Effector memory CD4-positive, alpha-beta T cell (primary cell): ENCODE measurements around the gene ELFN2.

Experiments
- DNase-seq, 3 donors: peaks; one replicate each; pipeline ENCODE4 v3.0.0-alpha.2; 2020
- H3K27ac ChIP-seq: 2 replicates; pipeline ENCODE4 v1.7.0; 2013; ENCODE audit warnings: mild to moderate bottlenecking, low read length, moderate library complexity; ENCODE audit not compliant: insufficient read depth, poor library complexity, severe bottlenecking
- H3K27me3 ChIP-seq: replicated peaks from 2 replicates; pipeline ENCODE4 v1.7.0; 2013; ENCODE audit warnings: mild to moderate bottlenecking, low read length; ENCODE audit not compliant: insufficient read depth, control insufficient read depth, poor library complexity, severe bottlenecking
- H3K36me3 ChIP-seq: 2 replicates; pipeline ENCODE4 v1.7.0; 2013; ENCODE audit warnings: mild to moderate bottlenecking, low read length, moderate library complexity; ENCODE audit not compliant: control insufficient read depth, insufficient read depth
- H3K4me1 ChIP-seq: 2 replicates; pipeline ENCODE4 v1.7.0; 2013; ENCODE audit warnings: low read length, mild to moderate bottlenecking; ENCODE audit not compliant: control insufficient read depth, insufficient read depth, poor library complexity, severe bottlenecking
- H3K4me3 ChIP-seq: 2 replicates; pipeline ENCODE4 v1.7.0; 2013; ENCODE audit warnings: low read length, low read depth, mild to moderate bottlenecking; ENCODE audit not compliant: insufficient read depth, poor library complexity, severe bottlenecking
- H3K9me3 ChIP-seq: 2 replicates; pipeline ENCODE4 v1.7.0; 2013; ENCODE audit warnings: mild to moderate bottlenecking, low read length, moderate library complexity; ENCODE audit not compliant: control insufficient read depth

The ELFN2 gene

DNA sequence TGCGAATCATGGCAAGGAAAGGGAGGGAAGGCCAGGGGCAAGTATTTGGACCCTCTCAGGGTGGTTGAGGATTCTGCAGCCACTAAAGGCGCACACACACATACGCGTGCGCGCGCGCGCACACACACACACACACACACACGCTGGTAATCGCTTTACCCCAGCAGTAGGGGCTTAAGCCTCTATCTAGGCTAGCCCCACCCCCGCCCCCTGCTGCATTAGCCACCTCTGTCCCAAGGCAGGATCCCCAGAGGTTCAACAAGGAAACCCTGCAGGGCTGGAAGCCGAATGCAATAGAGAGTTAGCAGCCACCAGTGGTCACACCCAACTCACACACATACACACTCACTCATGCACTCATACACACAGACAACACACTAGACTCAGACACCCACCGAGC is 28.6 kb upstream of the ELFN2 start:
- no peak for DNase-seq
- H3K4me1 ChIP-seq, result no peaks in the 10 kb centered on the region
- H3K4me3 ChIP-seq, result no peak overlapping the region
- H3K36me3 ChIP-seq, result peaks cover 6% of the 10 kb centered on the region
- H3K9me3 ChIP-seq, result no peaks in the 10 kb centered on the region
- no peak overlapping the region for H3K27ac ChIP-seq
- no peaks in the 10 kb centered on the region for H3K27me3 ChIP-seq

DNA sequence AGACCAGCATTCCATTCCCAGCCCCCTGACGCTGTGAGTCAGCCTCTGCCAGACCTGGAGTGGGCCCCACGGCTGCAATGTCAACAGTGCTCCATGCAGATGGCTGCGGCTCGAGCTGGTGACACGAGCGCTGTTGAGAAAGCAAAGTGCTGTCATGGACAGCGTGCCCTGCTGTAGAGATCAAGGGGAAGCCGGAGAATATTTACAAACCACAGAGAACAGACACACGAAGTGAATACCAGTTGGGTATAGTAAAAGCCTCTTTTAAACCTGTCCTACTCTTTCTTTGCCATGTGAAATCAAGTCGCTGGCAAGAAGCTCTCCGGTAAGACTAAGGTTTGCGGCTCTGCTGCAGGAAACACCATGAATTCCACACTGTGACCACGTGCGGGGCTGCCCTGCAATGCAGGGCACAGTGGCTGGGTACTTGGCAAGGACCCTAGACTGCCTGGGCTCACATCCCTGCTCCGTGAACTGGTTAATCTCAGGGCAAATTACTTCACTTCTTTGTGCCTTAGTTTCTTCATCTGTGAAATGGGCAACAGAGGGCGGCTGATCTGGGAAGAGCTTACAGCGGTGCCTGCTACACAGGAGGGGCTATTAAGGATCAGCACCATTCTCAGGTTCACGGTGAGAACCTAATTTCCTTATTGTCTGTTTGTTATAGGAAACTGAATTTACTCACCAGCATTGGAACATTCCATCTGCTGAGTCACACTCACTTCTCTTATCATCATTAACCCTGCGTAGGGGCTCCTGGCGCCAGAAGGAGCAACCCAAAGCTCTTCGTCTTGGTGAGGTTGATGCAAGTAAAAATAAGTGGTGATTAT is 27.8 kb upstream of the ELFN2 start:
- no peaks in the 10 kb centered on the region for H3K9me3 ChIP-seq
- no peak for DNase-seq
- H3K4me1 ChIP-seq, result no peaks in the 10 kb centered on the region
- H3K27ac ChIP-seq, result no peak overlapping the region
- peaks cover 4% of the 10 kb centered on the region for H3K36me3 ChIP-seq
- H3K27me3 ChIP-seq, result no peaks in the 10 kb centered on the region
- H3K4me3 ChIP-seq, result no peak overlapping the region

DNA sequence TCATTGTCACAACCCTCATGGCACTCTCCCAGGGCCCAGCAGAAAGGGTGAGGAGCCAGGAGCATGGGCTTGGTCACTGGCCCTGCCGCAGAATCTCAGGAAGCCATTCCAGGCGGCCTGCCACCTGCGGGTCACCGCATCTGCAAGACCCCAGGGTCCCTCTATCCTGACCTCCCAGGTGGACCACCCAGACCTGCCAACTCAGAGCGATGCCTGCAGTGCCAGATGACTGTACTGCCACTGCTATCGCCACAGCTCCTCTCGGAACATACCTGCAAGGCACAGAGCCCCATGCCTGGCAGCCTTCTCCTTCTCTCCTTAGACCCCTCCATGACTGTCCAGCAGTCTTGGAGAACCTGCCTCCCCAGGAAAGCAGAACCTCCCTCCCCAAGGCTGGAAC is 26.4 kb upstream of the ELFN2 start:
- H3K27me3 ChIP-seq, result no peaks in the 10 kb centered on the region
- no peaks in the 10 kb centered on the region for H3K4me1 ChIP-seq
- no peak overlapping the region for H3K27ac ChIP-seq
- no peaks in the 10 kb centered on the region for H3K9me3 ChIP-seq
- no peak for DNase-seq
- no peaks in the 10 kb centered on the region for H3K36me3 ChIP-seq
- H3K4me3 ChIP-seq, result no peak overlapping the region

DNA sequence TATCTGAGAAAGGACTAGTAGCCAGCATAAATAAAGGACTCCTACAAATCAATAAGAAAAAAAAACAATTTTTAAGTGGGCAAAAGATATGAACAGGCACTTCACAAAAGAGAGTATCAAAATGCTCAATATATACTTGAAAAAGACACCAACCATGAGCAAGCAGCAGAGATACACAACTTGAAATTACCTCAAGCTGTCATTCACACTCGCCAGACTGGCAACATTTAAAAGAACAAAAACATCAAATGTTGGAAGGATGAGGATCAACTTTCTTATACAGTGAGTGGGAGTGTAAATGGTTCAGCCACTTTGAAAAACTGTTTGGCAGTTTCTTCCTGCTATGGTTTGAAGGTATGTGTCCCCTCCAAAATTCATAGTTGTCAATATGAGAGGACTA is 23.9 kb upstream of the ELFN2 start:
- DNase-seq, result no peak
- H3K36me3 ChIP-seq, result no peaks in the 10 kb centered on the region
- H3K27me3 ChIP-seq, result no peaks in the 10 kb centered on the region
- H3K27ac ChIP-seq, result no peak overlapping the region
- no peaks in the 10 kb centered on the region for H3K4me1 ChIP-seq
- no peaks in the 10 kb centered on the region for H3K9me3 ChIP-seq
- H3K4me3 ChIP-seq, result no peak overlapping the region

DNA sequence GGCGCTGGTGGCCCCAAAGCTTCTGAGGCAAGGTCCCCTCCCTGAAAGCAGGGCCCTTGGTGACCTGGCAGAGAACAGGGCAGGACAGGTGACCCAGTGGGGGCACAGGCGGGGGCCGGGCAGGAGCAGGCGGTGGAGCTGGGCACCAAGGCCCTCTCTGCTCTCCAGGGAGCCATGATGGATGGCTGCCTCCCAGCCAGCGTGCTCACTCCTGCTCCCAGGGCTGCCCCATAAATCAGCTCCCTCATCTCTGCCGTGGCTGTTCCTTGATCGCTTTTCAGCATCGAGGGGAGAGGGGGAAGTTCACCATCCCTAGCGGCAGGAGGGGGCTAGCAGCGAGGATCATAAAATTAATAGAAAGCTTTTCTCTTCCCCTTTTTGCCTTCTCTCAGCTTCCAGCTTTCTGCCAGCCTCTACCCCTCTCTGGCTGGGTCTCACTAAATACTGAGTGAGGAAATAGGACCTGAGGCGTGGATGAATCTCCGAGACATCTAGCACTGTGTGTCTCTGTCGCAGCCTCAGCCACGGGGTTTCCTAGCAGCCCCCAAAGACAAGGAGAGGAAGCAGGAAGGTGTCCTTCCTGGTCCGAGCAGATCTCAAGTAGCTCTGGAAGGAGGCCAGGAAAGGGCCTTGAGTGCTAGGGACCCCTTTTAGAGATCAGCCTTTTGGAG is 22.2 kb upstream of the ELFN2 start:
- DNase-seq, result no peak
- H3K4me3 ChIP-seq, result no peak overlapping the region
- H3K9me3 ChIP-seq, result no peaks in the 10 kb centered on the region
- no peaks in the 10 kb centered on the region for H3K4me1 ChIP-seq
- no peaks in the 10 kb centered on the region for H3K27me3 ChIP-seq
- no peaks in the 10 kb centered on the region for H3K36me3 ChIP-seq
- H3K27ac ChIP-seq, result no peak overlapping the region

DNA sequence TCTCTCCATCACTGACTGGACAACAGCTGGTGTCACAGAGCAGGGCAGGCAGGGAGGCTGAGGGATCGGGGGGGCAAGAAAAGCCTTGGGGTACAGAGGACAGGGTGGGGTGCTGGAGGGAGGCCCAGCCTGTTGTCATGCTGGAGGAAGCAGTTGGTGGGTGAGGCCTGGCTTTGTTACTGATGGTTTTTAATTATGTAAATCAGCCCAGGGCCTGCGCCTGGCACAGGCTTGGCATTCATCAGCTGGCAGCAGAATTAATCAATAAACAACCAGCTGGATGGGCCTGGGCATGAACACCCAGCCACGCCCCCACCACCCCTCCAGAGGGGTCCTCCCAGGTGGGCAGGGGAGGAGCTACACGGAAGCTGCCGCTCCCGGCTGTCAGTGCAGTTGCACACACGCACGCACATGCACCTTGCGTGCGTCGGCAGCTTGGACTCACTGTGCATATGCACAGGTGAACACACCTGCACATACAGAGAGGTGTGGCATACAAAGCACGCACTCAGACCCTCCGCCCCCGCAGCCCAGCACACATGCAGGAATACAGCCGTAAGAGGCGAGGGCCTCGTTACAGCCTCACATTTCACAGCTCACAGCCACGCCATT is 21.3 kb upstream of the ELFN2 start:
- DNase-seq, result no peak
- no peaks in the 10 kb centered on the region for H3K9me3 ChIP-seq
- no peaks in the 10 kb centered on the region for H3K36me3 ChIP-seq
- no peak overlapping the region for H3K27ac ChIP-seq
- H3K4me1 ChIP-seq, result no peaks in the 10 kb centered on the region
- no peak overlapping the region for H3K4me3 ChIP-seq
- no peaks in the 10 kb centered on the region for H3K27me3 ChIP-seq

DNA sequence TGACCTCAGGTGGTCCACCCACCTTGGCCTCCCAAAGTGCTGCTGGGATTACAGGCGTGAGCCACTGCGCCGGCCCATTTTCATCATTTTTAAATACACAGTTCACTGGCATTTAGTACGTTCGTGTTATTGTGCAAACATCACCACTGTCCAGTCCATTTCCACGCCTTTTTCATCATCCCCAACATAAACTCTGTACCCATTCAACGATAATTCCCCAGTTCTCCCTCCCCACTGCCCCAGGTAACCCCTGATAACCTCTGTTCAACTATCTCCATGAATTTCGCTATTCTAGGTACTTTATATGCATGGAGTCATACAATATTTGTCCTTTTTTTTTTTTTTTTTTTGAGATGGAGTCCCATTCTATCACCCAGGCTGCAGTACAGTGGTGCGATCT is 18.2 kb upstream of the ELFN2 start:
- Histone ChIP-seq H3K36me3 (no peaks in the 10 kb centered on the region), H3K4me1 (no peaks in the 10 kb centered on the region), H3K4me3 (no peak overlapping the region), H3K27ac (no peak overlapping the region), H3K27me3 (no peaks in the 10 kb centered on the region), H3K9me3 (no peaks in the 10 kb centered on the region)
- DNase-seq, result no peak

DNA sequence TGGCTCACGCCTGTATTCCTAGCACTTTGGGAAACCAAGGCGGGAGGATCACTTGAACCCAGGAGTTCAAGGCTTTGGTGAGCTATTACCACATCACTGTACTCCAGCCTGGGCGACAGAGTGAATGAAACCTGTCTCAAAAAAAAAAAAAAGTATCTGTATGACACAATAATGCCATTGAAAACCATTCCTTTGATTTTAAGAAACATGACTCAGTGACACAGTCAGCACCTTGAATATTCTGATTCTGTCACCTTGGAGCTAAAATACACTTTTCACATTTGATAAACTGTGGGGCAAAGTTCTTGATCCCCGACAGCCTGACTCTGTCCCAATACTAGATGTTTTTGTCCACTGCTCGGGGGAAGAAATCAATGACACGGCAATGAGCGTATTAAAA is 16.7 kb upstream of the ELFN2 start:
- DNase-seq, result no peak
- H3K4me3 ChIP-seq, result no peak overlapping the region
- no peak overlapping the region for H3K27ac ChIP-seq
- H3K9me3 ChIP-seq, result no peaks in the 10 kb centered on the region
- no peaks in the 10 kb centered on the region for H3K4me1 ChIP-seq
- H3K36me3 ChIP-seq, result no peaks in the 10 kb centered on the region
- H3K27me3 ChIP-seq, result no peaks in the 10 kb centered on the region

DNA sequence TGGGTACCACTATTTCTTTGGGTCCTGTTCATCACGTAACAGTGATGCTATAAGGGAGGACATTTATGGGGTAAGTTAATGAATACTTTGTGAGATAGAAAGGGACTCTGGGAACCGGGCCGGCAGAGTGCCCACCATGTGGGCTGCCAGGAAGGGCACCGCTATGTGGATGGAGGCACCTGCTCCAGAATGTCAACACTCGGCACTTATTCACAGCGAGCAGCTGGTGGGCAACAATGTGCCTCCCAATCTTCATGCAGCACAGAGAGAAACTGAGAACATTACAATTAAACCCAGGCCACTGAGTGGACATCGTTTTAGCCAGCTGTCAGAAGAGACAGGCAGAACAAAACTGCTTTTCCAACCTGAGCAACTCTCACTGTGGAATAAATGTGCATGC is 15.8 kb upstream of the ELFN2 start:
- Histone ChIP-seq H3K9me3 (no peaks in the 10 kb centered on the region), H3K4me1 (no peaks in the 10 kb centered on the region), H3K36me3 (no peaks in the 10 kb centered on the region), H3K27ac (no peak overlapping the region), H3K27me3 (no peaks in the 10 kb centered on the region), H3K4me3 (no peak overlapping the region)
- DNase-seq, result no peak

DNA sequence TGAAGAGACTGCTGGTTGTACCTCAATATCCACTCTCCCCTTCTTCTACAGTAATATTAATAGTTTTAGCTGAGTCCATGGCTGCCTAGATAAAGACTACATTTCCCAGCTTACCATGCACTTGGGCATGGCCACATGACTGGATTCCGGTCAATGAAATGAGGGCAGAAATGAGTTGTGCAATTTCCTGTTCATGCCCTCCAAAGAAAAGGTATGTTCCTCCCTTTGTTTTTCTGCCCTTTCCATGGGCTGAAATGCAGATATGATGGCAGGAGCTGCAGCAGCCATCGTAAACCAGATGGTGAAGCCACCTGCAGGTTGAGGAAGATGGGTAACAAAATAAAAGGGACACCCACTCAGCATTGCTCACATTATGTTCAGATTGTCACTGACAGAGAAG is 15.3 kb upstream of the ELFN2 start:
- Histone ChIP-seq H3K27me3 (no peaks in the 10 kb centered on the region), H3K4me1 (no peaks in the 10 kb centered on the region), H3K27ac (no peak overlapping the region), H3K4me3 (no peak overlapping the region), H3K36me3 (no peaks in the 10 kb centered on the region), H3K9me3 (no peaks in the 10 kb centered on the region)
- DNase-seq, result no peak
